GM06990 (cell line): Measurements from ENCODE around the gene RWDD2A.

Source experiments
- DNase-seq: peaks from one replicate; pipeline ENCODE4 v3.0.0-alpha.2; 2011; ENCODE audit not compliant: insufficient read length; ENCODE audit errors: extremely low read depth
- H3K27me3 ChIP-seq: replicated peaks from 2 replicates; pipeline ENCODE4 v1.6.0; 2011; ENCODE audit warnings: low read length; ENCODE audit not compliant: control insufficient read depth, insufficient read depth
- H3K36me3 ChIP-seq: 2 replicates; pipeline ENCODE4 v1.5.1; 2011; ENCODE audit warnings: low read length; ENCODE audit not compliant: control insufficient read depth, insufficient read depth
- H3K4me3 ChIP-seq: replicated peaks from 2 replicates; pipeline ENCODE4 v1.5.1; 2011; ENCODE audit warnings: low read depth, mild to moderate bottlenecking, control low read depth, low read length
- TF ChIP-seq, protein P1 (sequence below): IDR thresholded peaks from 2 replicates; pipeline ENCODE4 v1.5.1; 2011; ENCODE audit warnings: low read length, control low read depth, mild to moderate bottlenecking, inconsistent platforms; ENCODE audit not compliant: insufficient read depth, poor library complexity, severe bottlenecking

Gene RWDD2A

GRCh38 chr6:83202031-83202430 is 8.9 kb downstream of the RWDD2A start:
- no peaks in the 10 kb centered on the region for H3K36me3 ChIP-seq
- no peak for DNase-seq
- TF ChIP-seq, protein P1, sequence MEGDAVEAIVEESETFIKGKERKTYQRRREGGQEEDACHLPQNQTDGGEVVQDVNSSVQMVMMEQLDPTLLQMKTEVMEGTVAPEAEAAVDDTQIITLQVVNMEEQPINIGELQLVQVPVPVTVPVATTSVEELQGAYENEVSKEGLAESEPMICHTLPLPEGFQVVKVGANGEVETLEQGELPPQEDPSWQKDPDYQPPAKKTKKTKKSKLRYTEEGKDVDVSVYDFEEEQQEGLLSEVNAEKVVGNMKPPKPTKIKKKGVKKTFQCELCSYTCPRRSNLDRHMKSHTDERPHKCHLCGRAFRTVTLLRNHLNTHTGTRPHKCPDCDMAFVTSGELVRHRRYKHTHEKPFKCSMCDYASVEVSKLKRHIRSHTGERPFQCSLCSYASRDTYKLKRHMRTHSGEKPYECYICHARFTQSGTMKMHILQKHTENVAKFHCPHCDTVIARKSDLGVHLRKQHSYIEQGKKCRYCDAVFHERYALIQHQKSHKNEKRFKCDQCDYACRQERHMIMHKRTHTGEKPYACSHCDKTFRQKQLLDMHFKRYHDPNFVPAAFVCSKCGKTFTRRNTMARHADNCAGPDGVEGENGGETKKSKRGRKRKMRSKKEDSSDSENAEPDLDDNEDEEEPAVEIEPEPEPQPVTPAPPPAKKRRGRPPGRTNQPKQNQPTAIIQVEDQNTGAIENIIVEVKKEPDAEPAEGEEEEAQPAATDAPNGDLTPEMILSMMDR, result no peak
- H3K4me3 ChIP-seq, result no peak overlapping the region
- no peaks in the 10 kb centered on the region for H3K27me3 ChIP-seq

DNA sequence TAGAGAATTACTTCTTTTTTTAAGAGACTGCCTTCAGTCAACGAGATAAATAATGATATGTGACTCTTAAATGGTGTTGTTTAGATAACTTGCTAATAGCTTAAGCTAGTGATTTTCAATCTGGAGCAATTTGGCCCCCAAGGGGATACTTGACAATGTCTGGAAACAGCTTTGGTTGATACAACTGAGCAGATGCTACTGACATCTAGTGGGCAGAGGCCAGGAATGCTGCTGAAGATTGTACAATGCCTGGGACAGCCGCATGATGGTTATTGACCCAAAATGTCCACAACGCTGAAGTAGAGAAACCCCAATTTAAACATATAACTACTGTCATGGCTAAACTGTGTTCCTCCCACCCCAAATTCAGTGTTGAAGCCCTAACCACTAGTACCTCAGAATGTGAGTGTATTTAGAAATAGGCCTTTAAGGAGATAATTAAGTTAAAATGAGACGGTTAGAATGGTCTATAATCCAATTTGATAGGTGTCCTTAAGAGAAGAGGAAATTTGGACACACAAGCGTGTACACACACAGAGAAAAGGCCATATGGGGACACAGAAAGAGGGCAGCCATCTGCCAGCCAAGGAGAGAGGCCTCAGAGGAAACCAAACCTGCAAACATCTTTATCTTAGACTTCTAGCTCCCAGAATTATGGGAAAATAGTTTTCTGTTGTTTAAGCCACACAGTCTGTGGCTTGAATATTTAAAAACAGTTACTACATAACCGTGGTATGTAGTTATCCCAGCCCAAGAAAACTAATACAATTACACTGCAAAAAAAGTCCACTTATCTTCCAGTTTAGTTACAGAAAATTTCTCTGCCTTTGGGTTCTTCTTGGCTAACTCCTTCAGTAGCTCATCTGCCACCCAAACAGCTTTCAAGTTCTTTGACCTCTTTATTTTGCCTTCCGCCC is 22.2 kb downstream of the RWDD2A start:
- no peaks in the 10 kb centered on the region for H3K27me3 ChIP-seq
- H3K4me3 ChIP-seq, result no peak overlapping the region
- TF ChIP-seq, protein P1, result peak; percentile 85
- peak; percentile 15 for DNase-seq
- H3K36me3 ChIP-seq, result no peaks in the 10 kb centered on the region

- DNase-seq, result no peak
- TF ChIP-seq, protein P1, result no peak
- no peaks in the 10 kb centered on the region for H3K27me3 ChIP-seq
- no peaks in the 10 kb centered on the region for H3K36me3 ChIP-seq
- no peak overlapping the region for H3K4me3 ChIP-seq
These were observed 23.6 kb downstream of the RWDD2A start for GRCh38 chr6:83216806-83217205.

DNA sequence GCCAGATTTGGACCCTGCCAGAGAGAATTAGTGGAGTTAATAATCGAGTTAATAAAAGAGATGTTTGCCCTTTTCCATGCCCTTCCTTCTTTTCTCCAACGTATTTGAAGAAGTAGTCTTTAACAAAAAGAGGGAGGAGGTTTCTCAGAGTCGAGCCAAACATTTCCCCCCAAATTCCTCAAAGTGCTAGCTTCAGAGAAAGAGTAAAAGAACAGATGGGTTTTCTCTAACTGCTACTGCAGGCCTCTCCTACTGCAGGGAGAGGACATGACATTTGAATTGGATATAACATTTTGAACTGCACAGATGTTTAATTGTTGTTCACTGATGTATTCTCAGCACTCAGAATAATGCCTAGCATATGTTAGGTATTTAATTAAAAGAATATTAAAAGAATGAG is 25.5 kb downstream of the RWDD2A start:
- H3K36me3 ChIP-seq, result no peaks in the 10 kb centered on the region
- TF ChIP-seq, protein P1, result no peak

DNA sequence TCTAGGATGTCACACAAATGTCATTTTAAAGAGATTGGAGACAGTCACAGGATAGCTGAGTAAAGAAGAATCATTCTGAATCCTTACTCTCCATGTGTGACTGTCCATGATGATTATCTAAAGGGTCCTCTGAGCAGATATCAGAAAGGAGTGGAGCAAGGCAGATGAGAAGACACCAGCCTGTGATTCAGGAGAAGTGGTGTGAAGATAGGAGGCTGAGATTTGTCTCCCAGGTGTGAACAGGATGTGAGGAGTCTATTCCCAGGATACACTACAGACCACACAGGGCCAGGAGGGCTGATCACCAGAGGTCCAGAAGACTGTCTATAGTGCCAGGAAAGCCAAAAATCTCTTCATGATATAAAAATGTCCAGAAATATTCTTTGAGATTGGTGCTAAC is 27.0 kb downstream of the RWDD2A start:
- TF ChIP-seq, protein P1, result no peak
- no peak for DNase-seq
- H3K4me3 ChIP-seq, result no peak overlapping the region
- H3K27me3 ChIP-seq, result no peaks in the 10 kb centered on the region
- no peaks in the 10 kb centered on the region for H3K36me3 ChIP-seq

More for the DNA sequence above, 25.5 kb downstream of the RWDD2A start:
- Histone ChIP-seq H3K4me3 (no peak overlapping the region), H3K27me3 (no peaks in the 10 kb centered on the region)
- DNase-seq, result no peak
